HCT116 (cell line): Measurements from ENCODE around the gene RHEBL1. TPM values are rescaled to one million over a fixed set of nuclear protein-coding genes. Genes with fewer than 3 reads are reported as not detected.

Source experiments
- ATAC-seq: fragments of 200-7000 bp; cut with Tn5 transposase; 2 replicates; pipeline ENCODE4 v1.9.1; 2020; ENCODE audit warnings: mild to moderate bottlenecking, moderate library complexity
- BruUV-seq: library from RNA; stranded (reverse); fragments of 400-500 nt; replicated peaks from 2 replicates; lab custom pipeline; 2021; lab: Mats Ljungman, UMichigan
- CTCF ChIA-PET: fragments of 300-600 bp; sonication (Branson Sonifier 250); formaldehyde crosslinking; loops from one replicate; lab custom pipeline; 2021; ENCODE audit warnings: antibody characterized with exemption; lab: Charles Lee
- POLR2A ChIA-PET: fragments of 300-600, 350-600 bp; sonication (Branson Sonifier 250); formaldehyde crosslinking; loops from one replicate; lab custom pipeline; 2021; ENCODE audit warnings: antibody characterized with exemption; lab: Charles Lee
- RAD21 ChIA-PET, 2 experiments: fragments of 300-600 bp; sonication (Branson Sonifier 250); formaldehyde crosslinking; loops; one replicate each; lab custom pipeline; 2023; ENCODE audit warnings: low total read pairs in 2 of 2; ENCODE audit not compliant: uncharacterized antibody in 2 of 2, unreplicated experiment in 2 of 2, low non-redundant PET in 1 of 2; lab: Charles Lee
- DNase-seq: peaks from one replicate; pipeline ENCODE4 v3.0.0-alpha.2; 2010; ENCODE audit warnings: low read depth, low spot score
- H2AFZ ChIP-seq: fragments of 200-600 bp; shearing (Covaris generic), sonication (generic); 2 replicates; pipeline ENCODE4 v1.6.1; 2017; ENCODE audit warnings: low read depth, mixed run types, mixed read lengths, antibody characterized with exemption, low read length; ENCODE audit not compliant: poor library complexity, severe bottlenecking
- H3K27ac ChIP-seq: 2 replicates; pipeline ENCODE4 v1.5.1; 2012; ENCODE audit warnings: low read depth, low read length
- H3K27me3 ChIP-seq: fragments of 200-600 bp; sonication (generic); 2 replicates; pipeline ENCODE4 v1.6.1; 2016; ENCODE audit warnings: mixed run types, low read length, mixed read lengths; ENCODE audit not compliant: insufficient read depth
- H3K36me3 ChIP-seq, 2 experiments: fragments of 200-500 bp in 1 of 2; fragments of 200-600 bp in 1 of 2; sonication (Bioruptor generic) in 1 of 2; sonication (generic) in 1 of 2; 2 replicates each; pipeline versions ENCODE4 v1.5.1 to v1.6.1; 2014 to 2016; ENCODE audit warnings: low read length in 2 of 2, inconsistent platforms in 1 of 2, mixed read lengths in 1 of 2, mixed run types in 1 of 2; ENCODE audit not compliant: insufficient read depth in 2 of 2, control insufficient read depth in 1 of 2
- H3K4me1 ChIP-seq, 2 experiments: fragments of 200-600 bp in 1 of 2; sonication (generic) in 1 of 2; 2 replicates each; pipeline versions ENCODE4 v1.5.1 to v1.6.1; 2012 to 2017; ENCODE audit warnings: low read length in 2 of 2, inconsistent platforms in 1 of 2, mild to moderate bottlenecking in 1 of 2, mixed read lengths in 1 of 2, mixed run types in 1 of 2, moderate library complexity in 1 of 2; ENCODE audit not compliant: insufficient read depth in 2 of 2, control insufficient read depth in 1 of 2
- H3K4me2 ChIP-seq: fragments of 200-600 bp; sonication (generic); 2 replicates; pipeline ENCODE4 v1.6.1; 2017; ENCODE audit warnings: mixed run types, low read length, mixed read lengths
- H3K4me3 ChIP-seq, 2 experiments: fragments of 200-600 bp in 1 of 2; sonication (generic) in 1 of 2; replicated peaks in 1 of 2; 2 replicates each; pipeline ENCODE4 v1.5.1; 2011 to 2016; ENCODE audit warnings: low read length in 2 of 2, control low read depth in 1 of 2, low read depth in 1 of 2, mild to moderate bottlenecking in 1 of 2, mixed read lengths in 1 of 2, mixed run types in 1 of 2
- H3K79me2 ChIP-seq: fragments of 200-600 bp; sonication (generic); 2 replicates; pipeline ENCODE4 v1.6.1; 2017; ENCODE audit warnings: mild to moderate bottlenecking, mixed run types, low read length, moderate library complexity, mixed read lengths; ENCODE audit not compliant: insufficient read depth
- H3K9ac ChIP-seq: fragments of 200-600 bp; sonication (generic); 2 replicates; pipeline ENCODE4 v1.6.1; 2016; ENCODE audit warnings: low read length, mixed read lengths
- H3K9me2 ChIP-seq: fragments of 200-600 bp; sonication (generic), shearing (Covaris generic); 2 replicates; pipeline ENCODE4 v1.6.1; 2017; ENCODE audit warnings: mixed run types, mild to moderate bottlenecking, moderate library complexity; ENCODE audit not compliant: insufficient read depth
- H3K9me3 ChIP-seq, 2 experiments: fragments of 200-500 bp in 1 of 2; fragments of 200-600 bp in 1 of 2; sonication (Bioruptor generic) in 1 of 2; sonication (generic) in 1 of 2; 2 replicates each; pipeline ENCODE4 v1.6.1; 2014 to 2017; ENCODE audit warnings: low read length in 2 of 2, mixed read lengths in 2 of 2, inconsistent platforms in 1 of 2, low read depth in 1 of 2, mild to moderate bottlenecking in 1 of 2, mixed run types in 1 of 2, moderate library complexity in 1 of 2; ENCODE audit not compliant: control insufficient read depth in 1 of 2, insufficient read depth in 1 of 2
- H4K20me1 ChIP-seq: fragments of 200-600 bp; sonication (generic), shearing (Covaris generic); 2 replicates; pipeline ENCODE4 v1.6.1; 2017; ENCODE audit warnings: mixed run types, mild to moderate bottlenecking, moderate library complexity; ENCODE audit not compliant: insufficient read depth
- FOSL1 ChIP-seq: IDR thresholded peaks from 2 replicates; pipeline ENCODE4 v1.6.1; 2012; ENCODE audit warnings: low read depth
- JUND ChIP-seq: IDR thresholded peaks from 2 replicates; pipeline ENCODE4 v1.6.1; 2012
- POLR2A ChIP-seq: IDR thresholded peaks from 2 replicates; pipeline ENCODE4 v1.7.0; 2011; ENCODE audit warnings: borderline replicate concordance; ENCODE audit not compliant: insufficient read depth, insufficient read length; ENCODE audit errors: extremely low read depth
- POLR2AphosphoS5 ChIP-seq: IDR thresholded peaks from 2 replicates; pipeline ENCODE4 v1.6.1; 2011; ENCODE audit warnings: mild to moderate bottlenecking, low read depth, low read length, moderate library complexity
- SIN3A ChIP-seq: IDR thresholded peaks from 2 replicates; pipeline ENCODE4 v1.6.1; 2012; ENCODE audit warnings: low read depth
- ZFX ChIP-seq: fragments of 450-650 bp; IDR thresholded peaks from 2 replicates; pipeline ENCODE4 v1.6.1; 2017
- intact Hi-C: fragments of 100-400 bp; cut with micrococcal nuclease; formaldehyde crosslinking; loops from 2 replicates; pipeline ENCODE4 v1.10.0; 2022
- total RNA-seq: library from RNA; stranded (reverse); gene quantifications from one replicate; pipeline ENCODE4 v1.2.1, GENCODE V29; 2021; ENCODE audit not compliant: unreplicated experiment
- TF ChIP-seq, protein P1 (sequence below), 3 experiments: fragments of 200-600 bp in 1 of 3; sonication (generic) in 1 of 3; IDR thresholded peaks in 2 of 3; conservative IDR thresholded peaks in 1 of 3; 2 replicates each; pipeline ENCODE4 v1.5.1; 2012 to 2017; ENCODE audit warnings: low read depth in 2 of 3, low read length in 2 of 3, antibody characterized with exemption in 1 of 3, borderline replicate concordance in 1 of 3, control low read depth in 1 of 3, mild to moderate bottlenecking in 1 of 3, mixed read lengths in 1 of 3, mixed run types in 1 of 3, moderate library complexity in 1 of 3; ENCODE audit not compliant: insufficient read depth in 1 of 3
- TF ChIP-seq, protein P2 (sequence below): IDR thresholded peaks from 2 replicates; pipeline ENCODE4 v1.6.1; 2012
- TF ChIP-seq, protein P3 (sequence below): IDR thresholded peaks from 2 replicates; pipeline ENCODE4 v1.6.1; 2012; ENCODE audit warnings: low read depth

The RHEBL1 gene
- total RNA-seq, 1 experiment from 2014 or later, result 2.8 TPM

DNA sequence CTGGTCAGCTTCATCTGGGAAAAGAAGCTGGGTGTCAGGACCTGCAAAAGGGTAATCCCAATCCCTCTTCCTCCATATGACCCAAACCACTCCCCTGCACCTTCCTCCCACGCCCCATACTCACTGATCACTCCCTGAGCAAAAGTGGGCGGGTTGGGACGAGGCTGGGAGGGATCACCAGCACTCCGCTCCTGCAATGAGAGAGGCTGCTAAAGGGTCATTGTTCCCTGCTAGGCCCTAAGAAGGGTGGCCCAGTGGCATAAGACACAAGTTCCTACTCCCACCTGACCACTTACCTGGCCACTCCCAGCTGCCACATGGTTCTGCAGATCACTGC is 35.5 kb downstream of the RHEBL1 start:
- H3K9ac ChIP-seq, result no peak overlapping the region
- no peaks in the 10 kb centered on the region for H3K9me2 ChIP-seq
- H3K9me3 ChIP-seq, result no peaks in the 10 kb centered on the region
- ChIA-PET RAD21 (no interaction called here), CTCF (no interaction called here), POLR2A (no interaction called here)
- no peak for DNase-seq
- no peaks in the 10 kb centered on the region for H3K79me2 ChIP-seq
- H3K27ac ChIP-seq, result no peak overlapping the region
- ATAC-seq, result no peak; the same call in 1 of the 2 replicates
- no peaks in the 10 kb centered on the region for H3K27me3 ChIP-seq
- no peak overlapping the region for H3K4me2 ChIP-seq
- H3K4me3 ChIP-seq, result no peak overlapping the region
- intact Hi-C loops, result no loop called here
- H3K36me3 ChIP-seq, result peaks cover 36 to 70% of the 10 kb centered on the region in 2 experiments
- no peaks in the 10 kb centered on the region for H4K20me1 ChIP-seq
- no peak for TF ChIP-seq ZFX
- TF ChIP-seq POLR2AphosphoS5, result no peak
- no peak for TF ChIP-seq SIN3A
- TF ChIP-seq, protein P1, sequence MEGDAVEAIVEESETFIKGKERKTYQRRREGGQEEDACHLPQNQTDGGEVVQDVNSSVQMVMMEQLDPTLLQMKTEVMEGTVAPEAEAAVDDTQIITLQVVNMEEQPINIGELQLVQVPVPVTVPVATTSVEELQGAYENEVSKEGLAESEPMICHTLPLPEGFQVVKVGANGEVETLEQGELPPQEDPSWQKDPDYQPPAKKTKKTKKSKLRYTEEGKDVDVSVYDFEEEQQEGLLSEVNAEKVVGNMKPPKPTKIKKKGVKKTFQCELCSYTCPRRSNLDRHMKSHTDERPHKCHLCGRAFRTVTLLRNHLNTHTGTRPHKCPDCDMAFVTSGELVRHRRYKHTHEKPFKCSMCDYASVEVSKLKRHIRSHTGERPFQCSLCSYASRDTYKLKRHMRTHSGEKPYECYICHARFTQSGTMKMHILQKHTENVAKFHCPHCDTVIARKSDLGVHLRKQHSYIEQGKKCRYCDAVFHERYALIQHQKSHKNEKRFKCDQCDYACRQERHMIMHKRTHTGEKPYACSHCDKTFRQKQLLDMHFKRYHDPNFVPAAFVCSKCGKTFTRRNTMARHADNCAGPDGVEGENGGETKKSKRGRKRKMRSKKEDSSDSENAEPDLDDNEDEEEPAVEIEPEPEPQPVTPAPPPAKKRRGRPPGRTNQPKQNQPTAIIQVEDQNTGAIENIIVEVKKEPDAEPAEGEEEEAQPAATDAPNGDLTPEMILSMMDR (IDR thresholded peaks at IDR 0.05 in 2 of 3, conservative IDR thresholded peaks at IDR 0.05 in 1 of 3; ENCODE audit: borderline replicate concordance in 1 of 3, insufficient read depth in 1 of 3, low read depth in 2 of 3, low read length in 2 of 3), result no peak
- no peak for TF ChIP-seq JUND
- TF ChIP-seq, protein P2, sequence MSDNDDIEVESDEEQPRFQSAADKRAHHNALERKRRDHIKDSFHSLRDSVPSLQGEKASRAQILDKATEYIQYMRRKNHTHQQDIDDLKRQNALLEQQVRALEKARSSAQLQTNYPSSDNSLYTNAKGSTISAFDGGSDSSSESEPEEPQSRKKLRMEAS, result no peak
- TF ChIP-seq, protein P3, sequence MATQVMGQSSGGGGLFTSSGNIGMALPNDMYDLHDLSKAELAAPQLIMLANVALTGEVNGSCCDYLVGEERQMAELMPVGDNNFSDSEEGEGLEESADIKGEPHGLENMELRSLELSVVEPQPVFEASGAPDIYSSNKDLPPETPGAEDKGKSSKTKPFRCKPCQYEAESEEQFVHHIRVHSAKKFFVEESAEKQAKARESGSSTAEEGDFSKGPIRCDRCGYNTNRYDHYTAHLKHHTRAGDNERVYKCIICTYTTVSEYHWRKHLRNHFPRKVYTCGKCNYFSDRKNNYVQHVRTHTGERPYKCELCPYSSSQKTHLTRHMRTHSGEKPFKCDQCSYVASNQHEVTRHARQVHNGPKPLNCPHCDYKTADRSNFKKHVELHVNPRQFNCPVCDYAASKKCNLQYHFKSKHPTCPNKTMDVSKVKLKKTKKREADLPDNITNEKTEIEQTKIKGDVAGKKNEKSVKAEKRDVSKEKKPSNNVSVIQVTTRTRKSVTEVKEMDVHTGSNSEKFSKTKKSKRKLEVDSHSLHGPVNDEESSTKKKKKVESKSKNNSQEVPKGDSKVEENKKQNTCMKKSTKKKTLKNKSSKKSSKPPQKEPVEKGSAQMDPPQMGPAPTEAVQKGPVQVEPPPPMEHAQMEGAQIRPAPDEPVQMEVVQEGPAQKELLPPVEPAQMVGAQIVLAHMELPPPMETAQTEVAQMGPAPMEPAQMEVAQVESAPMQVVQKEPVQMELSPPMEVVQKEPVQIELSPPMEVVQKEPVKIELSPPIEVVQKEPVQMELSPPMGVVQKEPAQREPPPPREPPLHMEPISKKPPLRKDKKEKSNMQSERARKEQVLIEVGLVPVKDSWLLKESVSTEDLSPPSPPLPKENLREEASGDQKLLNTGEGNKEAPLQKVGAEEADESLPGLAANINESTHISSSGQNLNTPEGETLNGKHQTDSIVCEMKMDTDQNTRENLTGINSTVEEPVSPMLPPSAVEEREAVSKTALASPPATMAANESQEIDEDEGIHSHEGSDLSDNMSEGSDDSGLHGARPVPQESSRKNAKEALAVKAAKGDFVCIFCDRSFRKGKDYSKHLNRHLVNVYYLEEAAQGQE, result no peak
- TF ChIP-seq POLR2A, result no peak
- no peak for TF ChIP-seq FOSL1
- no peaks in the 10 kb centered on the region for H3K4me1 ChIP-seq
- no peak overlapping the region for H2AFZ ChIP-seq
- BruUV-seq, result no TSS peak
